GM19035 (cell line): Measurements from ENCODE around the gene SMC1B.
"Not testable (repeated sequence)": the region's sequence is repeated elsewhere in the genome, so short reads cannot be mapped to it uniquely, and the experiment has no call there.

ENCODE experiments used
- ATAC-seq: cut with Tn5 transposase; IDR thresholded peaks from one replicate; pipeline ENCODE4 v1.9.1; 2021; ENCODE audit not compliant: unreplicated experiment

The SMC1B gene

GRCh38 chr22:45444168-45444567 lies 30.8 kb upstream of the SMC1B start:
- no peak for ATAC-seq

- ATAC-seq: no peak
Observed at GRCh38 chr22:45442116-45442515, 28.7 kb upstream of the SMC1B start.

- no peak for ATAC-seq
Observed at GRCh38 chr22:45441138-45441537, 27.7 kb upstream of the SMC1B start.

- not testable (repeated sequence) for ATAC-seq
Observed at GRCh38 chr22:45440688-45441087, 27.3 kb upstream of the SMC1B start.

GRCh38 chr22:45438336-45438735 lies 24.9 kb upstream of the SMC1B start:
- ATAC-seq: no peak

GRCh38 chr22:45436871-45437517 lies 23.6 kb upstream of the SMC1B start:
- not testable (repeated sequence) for ATAC-seq

GRCh38 chr22:45435544-45436139 lies 22.2 kb upstream of the SMC1B start:
- no peak for ATAC-seq

GRCh38 chr22:45434981-45435380 lies 21.6 kb upstream of the SMC1B start:
- ATAC-seq: no peak

GRCh38 chr22:45430871-45431270 lies 17.5 kb upstream of the SMC1B start:
- no peak for ATAC-seq

GRCh38 chr22:45429981-45430775 lies 16.8 kb upstream of the SMC1B start:
- no peak for ATAC-seq

GRCh38 chr22:45429424-45429823 lies 16.0 kb upstream of the SMC1B start:
- no peak for ATAC-seq

GRCh38 chr22:45428391-45429385 lies 15.3 kb upstream of the SMC1B start:
- no peak for ATAC-seq

GRCh38 chr22:45427114-45427513 lies 13.7 kb upstream of the SMC1B start:
- no peak for ATAC-seq

- no peak for ATAC-seq
Observed at GRCh38 chr22:45426387-45426786, 13.0 kb upstream of the SMC1B start.

- ATAC-seq: no peak
Observed at GRCh38 chr22:45425531-45426265, 12.3 kb upstream of the SMC1B start.

GRCh38 chr22:45425101-45425500 lies 11.7 kb upstream of the SMC1B start:
- ATAC-seq: no peak

GRCh38 chr22:45424241-45424731 lies 10.9 kb upstream of the SMC1B start:
- no peak for ATAC-seq

- no peak for ATAC-seq
Observed at GRCh38 chr22:45423524-45423923, 10.1 kb upstream of the SMC1B start.

GRCh38 chr22:45422237-45422983 lies 9.0 kb upstream of the SMC1B start:
- ATAC-seq: no peak
